ENCODE data around the gene THADA. TPM values are rescaled to one million over a fixed set of nuclear protein-coding genes. Genes with fewer than 3 reads are reported as not detected.

Gene THADA
- total RNA-seq, 1 donor: 40.7 TPM

DNA sequence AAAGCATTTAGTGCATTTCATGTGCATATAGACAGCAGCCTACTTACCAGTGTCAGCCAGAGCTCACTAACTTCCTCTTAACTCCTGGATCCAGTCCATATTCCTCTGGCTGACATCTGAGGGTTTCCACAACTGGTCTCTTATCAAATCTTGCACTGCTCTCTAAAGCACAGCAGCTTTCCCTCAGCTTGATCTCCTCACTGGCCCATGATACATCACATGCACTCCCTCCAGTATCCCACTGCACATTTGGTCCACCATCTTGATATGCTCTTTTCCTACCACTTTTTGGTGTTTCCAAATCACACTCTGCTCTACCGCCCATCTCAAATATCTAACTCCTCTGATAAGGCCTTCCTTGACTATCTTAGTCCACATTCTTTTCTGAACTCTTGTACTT lies 264.4 kb downstream of the THADA start:
- peak in 2 of 3 donors; percentile 43 to 88 for DNase-seq (ENCODE audit: low read depth in 2 of 3, low spot score in 2 of 3)

DNA sequence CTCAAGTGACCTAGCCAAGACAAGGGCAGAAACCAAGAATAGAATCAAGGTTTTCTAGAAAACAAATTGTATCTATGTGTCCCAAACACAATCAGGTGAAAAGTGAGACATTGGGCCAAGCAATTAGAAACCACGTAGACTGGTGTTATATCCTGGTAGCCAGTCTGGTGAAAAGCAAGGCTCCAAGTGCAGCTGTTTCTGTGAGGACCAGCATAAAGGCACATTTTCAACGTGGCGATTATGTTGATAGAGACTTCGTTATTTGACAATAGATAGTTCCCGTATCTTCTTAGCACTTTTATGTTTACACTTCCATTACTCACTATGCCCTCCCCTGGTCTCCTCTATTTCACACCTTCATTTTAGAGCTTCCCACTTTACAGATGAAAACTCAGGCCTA lies 266.2 kb downstream of the THADA start:
- no peak for DNase-seq (ENCODE audit: low read depth in 2 of 3, low spot score in 2 of 3)

DNA sequence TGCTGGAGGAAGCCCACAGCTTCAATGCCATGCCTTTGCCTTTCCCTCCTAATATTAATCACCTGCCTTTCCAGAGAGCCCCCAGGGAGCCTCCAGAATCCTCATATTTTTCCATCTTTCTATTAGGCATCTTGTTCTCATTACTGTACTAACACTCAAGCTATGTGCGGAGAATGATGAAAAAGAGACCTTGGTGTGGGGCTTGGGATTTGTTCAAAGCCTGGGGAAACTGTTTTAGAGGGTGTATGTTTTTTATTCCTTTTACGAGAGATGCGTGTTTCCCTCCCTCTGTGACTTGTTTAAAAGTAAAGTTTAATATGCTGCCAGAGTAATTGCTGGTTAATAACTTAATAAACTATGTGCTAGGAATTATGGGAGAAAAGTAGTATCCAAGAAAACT lies 267.0 kb downstream of the THADA start:
- no peak for DNase-seq (ENCODE audit: low read depth in 2 of 3, low spot score in 2 of 3)

DNA sequence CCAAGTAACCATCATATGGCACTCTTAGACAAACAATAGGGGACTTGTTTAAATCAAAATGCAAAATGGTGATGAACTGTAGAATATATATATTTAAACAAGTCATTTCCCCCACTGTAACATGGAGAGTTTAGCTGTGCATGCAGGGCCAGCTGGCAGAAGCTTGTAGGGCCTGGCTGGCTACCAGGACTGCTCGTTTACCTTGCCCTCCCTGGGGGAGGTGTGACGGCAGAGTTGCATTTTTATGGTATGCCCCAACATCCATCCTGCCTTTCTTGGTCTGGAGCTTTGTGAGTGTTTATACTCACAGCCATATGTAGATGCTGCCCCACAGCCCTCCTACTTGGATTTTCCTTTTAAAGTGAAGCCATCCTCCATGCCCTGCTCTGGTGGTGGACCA lies 267.7 kb downstream of the THADA start:
- DNase-seq (ENCODE audit: low read depth in 2 of 3, low spot score in 2 of 3): no peak

DNA sequence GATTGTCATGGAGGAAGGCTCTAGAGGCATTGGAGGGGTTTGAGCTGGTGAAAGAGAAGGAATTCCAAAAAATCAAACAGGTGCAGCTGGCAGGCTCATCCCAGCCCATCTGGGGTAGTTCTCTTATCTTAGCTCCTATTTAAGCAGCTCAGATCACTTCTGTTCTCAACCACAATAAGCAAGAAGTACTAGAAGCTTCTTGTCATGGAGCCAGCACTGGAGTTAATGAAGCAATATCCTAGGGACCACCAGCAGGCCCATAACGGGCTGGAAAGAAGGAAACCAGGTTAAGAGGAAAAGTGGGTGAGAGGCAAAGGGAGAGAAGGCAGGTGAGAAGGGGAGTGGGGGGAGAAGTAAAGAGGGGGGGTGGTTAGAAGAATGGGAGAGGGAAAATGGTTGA lies 268.7 kb downstream of the THADA start:
- DNase-seq (ENCODE audit: low read depth in 2 of 3, low spot score in 2 of 3): peak in 1 of 3 donors; percentile 17

DNA sequence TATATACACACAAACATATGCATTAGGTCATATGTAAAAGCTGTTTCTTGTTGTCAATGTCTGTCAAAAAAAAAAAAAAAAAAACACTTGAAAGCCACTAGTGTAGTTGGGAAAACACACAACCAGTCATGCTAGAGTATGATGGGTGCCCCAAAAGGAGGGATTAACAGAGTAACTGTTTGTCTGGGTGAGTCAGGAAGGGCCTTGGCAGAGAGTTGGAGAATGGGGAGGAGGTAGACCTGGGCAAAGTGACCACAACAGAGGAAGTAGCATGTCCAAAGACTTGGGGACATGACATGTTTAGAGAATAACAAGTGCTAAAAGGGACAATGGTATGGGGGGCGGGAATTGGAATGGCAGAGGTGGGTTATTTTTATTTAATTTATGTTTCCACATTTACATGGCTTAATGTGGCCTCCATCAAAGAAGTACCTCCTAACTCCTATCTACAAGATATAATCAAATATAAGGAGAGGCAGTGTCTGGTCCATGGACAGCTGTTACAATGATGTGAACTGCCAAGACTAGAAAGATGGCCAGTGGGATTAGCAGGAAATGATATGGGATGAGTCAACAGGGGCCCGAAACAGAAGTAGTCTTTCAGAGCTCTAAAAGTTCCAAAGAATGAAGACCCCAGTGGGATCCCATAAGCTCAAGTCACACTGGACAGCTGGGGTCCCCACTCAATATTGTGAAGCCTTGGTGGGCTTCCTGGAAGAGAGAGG lies 269.6 kb downstream of the THADA start:
- DNase-seq (ENCODE audit: low read depth in 2 of 3, low spot score in 2 of 3): no peak

DNA sequence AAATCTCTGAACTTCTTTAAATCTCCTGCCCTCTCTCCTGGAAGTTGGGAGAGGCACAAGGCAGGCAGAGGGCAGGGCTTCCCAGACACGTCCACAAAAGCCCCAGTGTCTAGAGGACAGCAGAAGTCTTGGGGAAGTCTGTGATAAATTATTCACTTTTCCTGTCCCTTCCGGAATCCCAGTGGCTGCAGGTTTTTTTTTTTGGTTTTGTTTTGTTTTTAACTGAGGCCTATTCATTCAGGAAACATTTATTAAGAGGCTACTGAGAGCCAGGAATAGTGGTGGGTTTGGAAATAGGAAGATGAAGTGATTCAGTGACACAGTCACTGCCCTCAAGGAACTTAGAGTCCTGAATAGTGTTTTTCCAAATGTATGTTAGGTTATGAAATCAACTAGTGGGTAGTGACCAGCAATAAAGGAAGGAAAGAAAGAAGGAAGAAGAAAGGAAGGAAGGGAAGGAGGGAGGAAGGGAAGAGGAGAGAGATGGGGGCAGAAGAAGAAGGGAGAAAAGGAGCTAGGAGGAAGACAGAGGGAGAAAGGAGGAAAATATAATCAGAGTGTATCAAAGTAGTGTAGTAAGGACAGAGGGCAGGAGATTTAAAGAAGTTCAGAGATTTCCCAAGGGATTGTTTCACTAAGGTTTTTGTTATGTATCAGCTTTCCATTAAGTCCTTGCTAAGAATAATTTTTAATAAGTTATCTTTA lies 270.6 kb downstream of the THADA start:
- DNase-seq (ENCODE audit: low read depth in 2 of 3, low spot score in 2 of 3): no peak

DNA sequence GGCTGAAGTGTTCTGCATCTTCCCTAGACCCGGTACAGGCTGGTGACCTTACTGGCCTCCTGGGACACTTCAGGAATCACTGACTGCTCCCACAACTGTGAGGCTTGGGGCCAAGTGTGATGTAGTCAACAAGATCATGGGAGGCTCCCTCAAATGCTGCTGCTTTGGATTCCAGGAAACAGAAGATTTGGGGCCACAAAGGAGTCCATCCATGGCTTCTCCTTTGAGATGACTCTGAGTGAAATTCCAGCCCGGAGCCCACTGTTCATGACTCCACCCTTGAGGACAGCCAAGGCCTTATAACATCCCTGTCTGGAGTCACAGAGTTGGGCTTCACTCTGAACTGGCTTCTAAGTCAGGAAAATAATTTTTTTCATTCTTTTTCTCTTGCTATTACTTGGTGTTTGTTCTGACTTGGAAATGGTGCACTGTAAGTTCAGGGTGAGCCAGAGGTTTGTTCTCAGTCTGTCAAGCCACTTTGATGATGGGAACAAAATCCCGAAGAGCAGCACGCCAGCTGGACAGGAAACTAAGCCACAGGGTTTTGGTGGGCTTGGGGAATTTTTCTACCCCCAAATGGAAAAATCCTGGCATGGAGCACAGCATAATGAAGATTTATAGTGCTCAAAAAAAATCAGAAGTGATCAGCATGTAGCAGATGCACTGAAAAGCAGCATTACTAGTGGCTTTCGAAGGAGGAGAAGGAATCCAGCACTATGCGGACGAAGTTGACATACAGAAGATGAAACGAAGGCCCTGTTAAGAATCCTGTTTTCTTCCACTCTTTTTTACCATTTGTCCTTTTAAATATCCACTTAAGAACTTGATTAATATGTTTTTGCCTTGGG lies 271.4 kb downstream of the THADA start:
- no peak for DNase-seq (ENCODE audit: low read depth in 2 of 3, low spot score in 2 of 3)

DNA sequence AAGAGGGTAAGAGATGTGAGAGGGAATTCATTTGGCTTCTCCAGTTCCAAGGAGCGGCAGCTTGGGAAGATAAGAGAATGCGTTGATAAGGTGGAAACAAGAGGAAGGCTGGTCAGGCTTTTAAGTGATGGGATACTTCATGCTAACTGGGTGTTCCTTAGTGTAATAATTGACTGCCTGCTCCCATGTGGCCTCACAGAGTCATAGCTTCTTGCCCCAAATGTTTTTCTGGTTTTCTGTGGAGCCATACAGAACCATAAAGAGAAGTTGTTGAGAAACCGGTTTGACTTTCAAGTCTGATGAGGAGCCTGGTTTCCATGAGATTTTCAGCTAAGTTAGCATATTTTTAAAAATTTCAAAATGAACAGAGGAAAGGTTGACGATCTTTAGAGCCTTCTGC lies 272.0 kb downstream of the THADA start:
- no peak for DNase-seq (ENCODE audit: low read depth in 2 of 3, low spot score in 2 of 3)

DNA sequence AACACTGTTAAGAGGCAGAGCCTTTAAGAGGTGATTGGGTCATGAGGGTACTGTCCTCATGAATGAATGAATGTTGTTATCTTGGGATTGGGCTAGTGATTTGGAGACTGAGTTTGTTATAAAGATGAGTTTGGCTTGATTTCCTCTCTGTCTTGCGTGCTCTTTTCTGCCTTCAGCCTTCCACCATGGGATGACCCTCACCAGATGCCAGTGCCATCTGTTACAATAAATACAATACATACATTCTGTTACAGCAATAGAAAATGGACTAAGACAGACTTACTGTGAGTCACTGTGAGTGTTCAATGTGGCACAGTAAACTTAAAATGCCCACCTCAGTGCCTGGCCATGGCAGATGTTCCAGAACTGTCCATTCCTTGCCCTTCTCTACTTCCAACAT lies 274.4 kb downstream of the THADA start:
- no peak for DNase-seq (ENCODE audit: low read depth in 2 of 3, low spot score in 2 of 3)

DNA sequence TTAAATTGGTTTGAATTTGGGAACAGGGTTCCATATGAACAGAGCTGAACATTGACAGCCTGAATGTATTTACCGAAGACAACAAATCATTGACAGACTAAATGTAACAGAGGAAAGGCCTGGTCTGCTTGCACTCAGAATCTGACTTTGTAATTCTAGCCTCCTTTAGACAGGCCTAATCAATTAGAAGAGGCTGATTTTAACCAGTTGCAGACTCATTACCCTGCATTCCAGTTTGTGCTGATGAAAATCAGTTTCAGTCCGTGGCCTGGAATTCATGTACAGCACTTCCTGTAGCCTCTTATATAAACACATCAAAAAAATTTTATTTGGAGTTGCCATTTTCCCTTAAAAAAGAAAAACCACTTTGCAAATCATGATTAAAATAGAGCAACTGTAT lies 276.3 kb downstream of the THADA start:
- no peak for DNase-seq (ENCODE audit: low read depth in 2 of 3, low spot score in 2 of 3)

DNA sequence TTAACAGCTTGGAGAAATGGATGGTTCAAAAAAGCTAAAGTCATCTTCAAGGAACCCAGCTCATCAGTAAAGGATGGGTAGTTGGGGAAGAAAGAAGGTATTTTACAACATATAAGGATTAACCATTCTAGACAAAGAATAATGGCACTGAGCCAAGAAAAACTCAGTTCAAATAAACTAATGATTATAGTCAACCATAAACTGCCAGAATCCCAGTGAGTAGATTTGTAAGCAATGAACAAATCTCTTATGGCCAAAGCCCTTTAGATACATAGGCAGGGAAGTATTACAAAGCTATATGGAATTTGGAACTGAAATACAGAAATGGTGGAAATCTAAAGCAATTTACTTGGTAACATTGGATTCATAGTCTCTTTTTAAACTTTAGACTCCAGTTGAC lies 277.0 kb downstream of the THADA start:
- DNase-seq (ENCODE audit: low read depth in 2 of 3, low spot score in 2 of 3): no peak

DNA sequence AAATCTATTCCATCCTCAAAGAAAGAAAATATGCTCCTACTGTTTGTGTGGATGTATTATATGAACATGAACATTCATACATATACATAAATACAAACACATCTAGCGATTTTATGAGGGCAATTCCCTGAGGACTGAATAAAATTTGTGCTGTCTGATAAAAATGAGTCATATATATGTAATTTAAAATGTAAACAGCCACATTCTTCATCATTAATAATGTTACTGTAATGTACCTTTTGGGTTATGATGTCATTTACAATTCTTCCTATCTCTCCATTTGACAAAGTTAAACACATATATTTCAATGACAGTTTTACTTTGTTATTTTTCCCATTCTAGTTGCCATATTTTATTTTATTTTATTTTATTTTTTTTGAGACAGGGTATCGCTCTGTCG lies 278.2 kb downstream of the THADA start:
- no peak for DNase-seq (ENCODE audit: low read depth in 2 of 3, low spot score in 2 of 3)

DNA sequence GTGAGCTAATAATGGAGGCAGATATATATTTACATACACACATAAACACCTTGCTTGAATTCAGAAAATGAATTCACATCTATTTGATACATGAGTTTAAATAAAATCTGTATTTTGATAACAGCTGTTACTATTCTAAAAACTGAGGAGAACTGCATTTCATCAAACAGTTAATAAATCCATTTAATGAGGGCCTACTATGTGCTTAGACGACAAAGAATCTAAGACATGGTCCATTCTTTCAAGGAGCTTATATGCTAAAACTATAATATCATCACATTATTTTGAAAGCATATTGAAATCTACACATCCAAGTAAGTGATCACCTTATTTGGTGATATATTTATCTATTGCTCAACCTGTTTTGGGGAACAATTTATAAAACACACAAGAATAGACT lies 278.6 kb downstream of the THADA start:
- no peak for DNase-seq (ENCODE audit: low read depth in 2 of 3, low spot score in 2 of 3)

DNA sequence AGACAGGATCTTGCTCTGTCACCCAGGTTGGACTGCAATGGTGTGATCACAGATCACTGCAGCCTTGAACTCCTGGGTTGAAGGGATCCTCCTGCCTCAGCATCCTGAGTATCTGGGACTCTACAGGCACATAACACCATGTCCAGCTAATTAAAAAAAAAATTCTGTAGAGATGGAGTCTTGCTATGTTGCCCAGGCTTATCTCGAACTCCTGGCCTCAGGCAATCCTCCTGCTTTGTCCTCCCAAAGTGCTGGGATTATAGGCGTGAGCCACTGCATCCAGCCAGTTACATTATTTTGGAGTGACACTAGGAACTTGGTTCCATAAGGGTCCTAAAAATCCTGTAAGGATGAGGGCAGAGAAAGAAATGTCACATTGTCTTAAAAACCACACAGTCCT lies 280.4 kb downstream of the THADA start:
- no peak for DNase-seq (ENCODE audit: low read depth in 2 of 3, low spot score in 2 of 3)

DNA sequence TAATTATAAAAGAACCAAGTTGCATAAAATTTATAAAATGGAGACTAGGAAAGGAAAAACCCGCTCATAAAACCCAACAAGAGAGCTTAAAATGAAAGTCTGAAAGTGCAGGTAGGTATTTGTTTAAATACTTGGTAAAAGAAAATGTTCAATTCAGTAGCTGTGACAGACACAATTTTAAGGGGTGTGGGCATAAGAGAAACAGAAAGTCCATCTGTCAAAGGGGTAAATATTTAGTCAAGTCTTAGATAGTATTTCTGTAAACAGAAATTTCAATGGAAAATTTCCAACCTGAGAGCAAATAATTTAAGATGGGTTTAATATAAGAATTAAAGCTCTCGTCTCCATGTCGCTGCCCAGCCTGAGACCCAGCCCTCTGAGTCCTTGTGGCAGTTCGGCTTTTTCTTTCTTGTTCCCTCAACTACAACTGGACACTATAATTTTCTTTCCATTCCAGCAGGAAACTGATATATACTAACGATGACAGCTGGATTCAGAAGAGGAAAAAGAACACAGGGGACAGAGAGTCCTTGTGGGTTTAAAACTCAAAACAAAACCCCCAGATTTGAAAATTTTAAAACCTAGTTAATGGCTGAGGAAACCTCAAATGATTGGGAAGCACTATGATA lies 281.4 kb downstream of the THADA start:
- no peak for DNase-seq (ENCODE audit: low read depth in 2 of 3, low spot score in 2 of 3)

DNA sequence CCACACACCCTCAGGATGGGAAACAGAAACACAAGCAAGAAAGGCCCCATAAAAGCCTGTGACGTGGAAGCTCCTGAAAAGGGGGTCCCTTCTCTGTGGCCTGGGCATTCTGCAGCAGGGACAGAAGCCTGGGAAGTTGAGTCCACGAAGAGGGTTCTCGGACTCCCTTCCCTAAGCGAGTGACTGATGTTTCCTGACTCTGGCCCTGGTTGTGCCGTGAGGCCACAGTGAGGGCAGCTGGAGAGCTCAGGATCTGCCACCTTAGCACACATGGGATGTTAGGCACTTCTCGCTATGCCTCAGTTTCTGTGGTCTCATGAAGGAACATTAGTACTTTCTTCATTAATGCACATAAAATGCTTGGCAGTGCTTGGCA lies 282.2 kb downstream of the THADA start:
- DNase-seq (ENCODE audit: low read depth in 2 of 3, low spot score in 2 of 3): no peak

DNA sequence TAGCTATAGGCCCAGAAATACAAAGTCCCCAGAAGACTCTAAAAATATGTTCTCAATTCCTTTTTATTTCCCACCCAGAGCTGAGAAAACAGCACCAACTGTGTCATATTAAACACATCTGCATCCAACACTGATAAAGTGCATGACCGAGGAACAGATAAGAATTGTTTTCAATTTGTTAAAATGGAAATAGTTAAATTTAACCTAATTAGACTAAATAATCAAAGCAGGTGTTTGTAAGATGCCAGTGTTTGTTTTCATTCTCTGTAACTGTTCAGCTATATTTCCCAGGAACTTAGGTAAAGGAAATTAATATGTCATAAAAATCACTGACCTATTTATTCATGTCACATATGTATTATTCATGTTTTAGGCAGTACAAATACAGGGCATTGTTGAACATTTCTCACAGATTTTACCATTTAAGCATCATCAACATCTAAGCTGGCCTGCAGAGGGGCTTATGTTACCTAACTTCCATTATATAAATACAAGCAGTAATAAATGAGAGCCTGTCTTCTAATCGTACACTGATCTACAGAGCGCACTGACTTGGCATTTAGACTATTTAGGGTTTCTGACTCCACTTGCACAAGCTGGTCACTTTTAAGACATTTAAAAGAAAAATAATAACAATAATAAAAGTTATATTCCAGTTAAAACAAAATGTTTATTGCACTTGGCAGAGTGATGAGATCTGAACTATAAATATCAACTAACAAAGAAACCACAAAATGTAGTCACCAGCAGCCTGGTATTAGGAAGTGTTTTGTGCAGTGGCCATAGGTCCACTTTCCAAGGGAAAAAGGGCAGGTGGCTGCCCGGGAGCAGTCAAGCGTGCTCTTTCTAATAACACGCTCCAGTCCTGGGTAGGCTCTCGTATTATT lies 282.8 kb downstream of the THADA start:
- no peak for DNase-seq (ENCODE audit: low read depth in 2 of 3, low spot score in 2 of 3)

DNA sequence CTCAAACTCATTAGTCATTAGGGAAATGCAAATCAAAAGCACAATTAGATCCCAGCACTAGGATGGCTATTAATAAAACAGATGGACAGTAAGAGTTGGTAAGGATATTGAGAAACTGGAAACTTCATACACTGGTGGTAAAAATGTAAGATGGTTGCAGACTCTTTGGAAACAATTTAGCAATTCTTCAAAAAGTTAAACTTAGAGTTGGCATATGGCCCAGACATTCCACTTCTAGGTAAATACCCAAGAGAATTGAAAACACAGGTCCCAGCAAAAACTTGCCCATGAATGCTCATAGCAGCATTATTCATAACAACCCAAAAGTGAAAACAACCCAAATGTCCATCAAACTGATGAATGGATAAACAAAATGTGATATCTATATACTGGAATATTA lies 284.6 kb downstream of the THADA start:
- DNase-seq (ENCODE audit: low read depth in 2 of 3, low spot score in 2 of 3): no peak

DNA sequence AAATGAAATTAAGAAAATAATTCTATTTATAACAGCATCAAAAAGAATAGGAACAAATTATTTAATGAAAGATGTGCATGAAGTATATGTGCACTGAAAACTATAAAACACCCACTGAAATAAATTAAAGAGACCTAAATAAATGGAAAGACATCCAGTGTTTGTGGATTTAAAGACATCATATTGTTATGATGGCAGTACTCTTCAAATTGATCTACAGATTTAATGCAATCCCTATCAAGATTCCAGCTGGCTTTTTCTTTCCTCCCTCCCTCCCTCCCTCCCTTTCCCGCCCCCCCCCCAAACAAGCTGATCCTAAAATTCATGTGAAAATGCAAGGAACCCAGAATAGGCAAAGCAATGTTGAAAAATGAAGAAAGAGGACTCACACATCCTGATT lies 285.9 kb downstream of the THADA start:
- no peak for DNase-seq (ENCODE audit: low read depth in 2 of 3, low spot score in 2 of 3)

All from hematopoietic multipotent progenitor cell (in vitro differentiated cells).